Heart left ventricle (tissue), 16 donors: ENCODE data around the gene AIMP2. TPM values are rescaled to one million over a fixed set of nuclear protein-coding genes. Genes with fewer than 3 reads are reported as not detected.
"Not testable (repeated sequence)": the region's sequence is repeated elsewhere in the genome, so short reads cannot be mapped to it uniquely, and the experiment has no call there.

ENCODE experiments used
- ATAC-seq, 4 donors: fragments of 200-7000 bp; cut with Tn5 transposase; one replicate each; pipeline ENCODE4 v1.9.1; 2020 to 2022; ENCODE audit warnings: moderate library complexity in 4 of 4, mild to moderate bottlenecking in 3 of 4, moderate number of reproducible peaks in 1 of 4
- DNase-seq, 5 donors: peaks; one replicate each; pipeline ENCODE4 v3.0.0-alpha.2; 2020
- H3K27ac ChIP-seq, 12 donors: fragments of 200-600 bp; sonication (generic) in 4 of 12; one replicate each; pipeline versions ENCODE4 v1.5.0 to v1.8.0; 2016 to 2022; ENCODE audit warnings: mild to moderate bottlenecking in 2 of 12
- H3K27me3 ChIP-seq, 9 donors: fragments of 200-600 bp; sonication (generic) in 2 of 9; one replicate each; pipeline versions ENCODE4 v1.5.1 to v1.8.0; 2016 to 2022; ENCODE audit warnings: mild to moderate bottlenecking in 3 of 9
- H3K36me3 ChIP-seq, 9 donors: fragments of 200-600 bp; sonication (generic) in 2 of 9; one replicate each; pipeline versions ENCODE4 v1.5.0 to v1.8.0; 2018 to 2022; ENCODE audit warnings: mild to moderate bottlenecking in 2 of 9
- H3K4me1 ChIP-seq, 12 donors: fragments of 200-600 bp; sonication (generic) in 4 of 12; one replicate each; pipeline versions ENCODE4 v1.5.0 to v1.8.0; 2016 to 2022; ENCODE audit warnings: mild to moderate bottlenecking in 3 of 12
- H3K4me3 ChIP-seq, 12 donors: fragments of 200-600 bp; sonication (generic) in 4 of 12; one replicate each; pipeline versions ENCODE4 v1.5.0 to v1.8.0; 2017 to 2022; ENCODE audit warnings: mild to moderate bottlenecking in 9 of 12, moderate library complexity in 4 of 12
- H3K9me3 ChIP-seq, 12 donors: fragments of 200-600 bp; sonication (generic) in 4 of 12; one replicate each; pipeline versions ENCODE4 v1.5.0 to v1.8.0; 2016 to 2022; ENCODE audit warnings: mild to moderate bottlenecking in 1 of 12
- CTCF ChIP-seq, 12 donors: fragments of 200-600 bp; sonication (generic) in 4 of 12; IDR thresholded peaks; one replicate each; pipeline versions ENCODE4 v1.5.0 to v1.8.0; 2018 to 2022; ENCODE audit warnings: antibody characterized with exemption in 12 of 12, mild to moderate bottlenecking in 5 of 12
- POLR2A ChIP-seq, 2 donors: fragments of 450-650 bp; IDR thresholded peaks; one replicate each; pipeline ENCODE4 v1.6.1; 2017; ENCODE audit warnings: antibody characterized with exemption in 2 of 2, mild to moderate bottlenecking in 2 of 2, moderate library complexity in 2 of 2
- WGBS, 4 donors: extraction: QIAGEN DNeasy Blood & Tissue Kit in 2 of 4; methylation state at CpG; one replicate each; pipeline versions ENCODE4 v1.1.5 to v1.1.7; 2013 to 2018; 5-methylcytosine and 5-hydroxymethylcytosine counted together
- intact Hi-C, 10 donors: fragments of 100-400 bp; cut with DNase I; formaldehyde crosslinking; loops; one replicate each; pipeline versions ENCODE4 v1.11.1 to v1.14.2; 2022
- polyA plus RNA-seq, 2 donors: library from polyadenylated mRNA; stranded (reverse); fragments of 200-250 nt; gene quantifications; one replicate each; pipeline ENCODE4 v1.2.3, GENCODE V29; 2013
- total RNA-seq, 9 donors: library from RNA; depleted of rRNA in 2 of 9; stranded (reverse); fragments of >200 nt in 2 of 9; fragmentation: NEBNext Ultra II Directional in 3 of 9; extraction: Animal tissue kit (Norgen Biotek cat#: 25700) in 3 of 9; gene quantifications; one replicate each; pipeline versions ENCODE4 v1.1.0 to v1.2.4, GENCODE V29; 2016 to 2023
- donor health status: ischemic (EF 13 %, LVEDD 7.1; RV severe dilation, severe dysfunction).
- donor health status: healthy with polysubstance abuse.
- donor health status: DM: no; HTN: yes; CAD: no.
- donor health status: DM: no; HTN: no; CAD: no.
- donor health status: ischemic (EF 25% LVEDD 6.9; RV normal size, moderate dysfunction).
- donor health status: ischemic (EF 25% LVEDD 5.7; RV mildly dilated, moderate dysfunction).
- donor health status: healthy.
- donor health status: DM: yes; HTN: yes; CAD: no.
- donor health status: ischemic (EF 35%, LVEDD 5.7; RV mildly dilated, moderate dysfunction).
- donor health status: nonischemic (EF 11% LVEDD 7.7; RV severe dilation, severe dysfunction).
- donor health status: DM: yes; HTN: yes; CAD: no.
- donor health status: PGD.
- donor health status: ischemic (EF 29% LVEDD 5.4; RV normal size, mild dysfunction).
- donor health status: nonischemic (EF 23%, LVEDD 6.1; RV moderate dilation, normal function).

Gene AIMP2
- total and polyA plus RNA-seq, 11 donors: 25.0 to 105 (median 51.1) TPM

- Histone ChIP-seq H3K4me1 (peaks cover 0 to 3% (median 0%) of the 10 kb centered on the region in 12 donors), H3K36me3 (peaks cover 0 to 99% (median 87%) of the 10 kb centered on the region in 9 donors), H3K9me3 (no peaks in the 10 kb centered on the region), H3K27me3 (no peaks in the 10 kb centered on the region), H3K4me3 (no peak overlapping the region), H3K27ac (no peak overlapping the region)
- WGBS, 4 donors: 55 to 60% (median 58%) methylated on average over 10 of the region's 10 CpGs
- ATAC-seq (peak in 3 of 4 donors; percentile 70 to 76 (median 71)), DNase-seq (peak in 4 of 5 donors; percentile 24 to 45 (median 35))
- no peak for TF ChIP-seq POLR2A (IDR thresholded peaks at IDR 0.05)
- TF ChIP-seq CTCF (IDR thresholded peaks at IDR 0.05): peak; percentile 31 to 79 (median 66)
- intact Hi-C loops: loop anchor here in 7 of 10 donors (5.0 to 10.0 kb wide), 6 partner anchors 325 to 440 kb away; no protein-coding TSS in a partner anchor
Measured at GRCh38 chr7:5997210-5997808, 11.8 kb upstream of the AIMP2 start.

DNA sequence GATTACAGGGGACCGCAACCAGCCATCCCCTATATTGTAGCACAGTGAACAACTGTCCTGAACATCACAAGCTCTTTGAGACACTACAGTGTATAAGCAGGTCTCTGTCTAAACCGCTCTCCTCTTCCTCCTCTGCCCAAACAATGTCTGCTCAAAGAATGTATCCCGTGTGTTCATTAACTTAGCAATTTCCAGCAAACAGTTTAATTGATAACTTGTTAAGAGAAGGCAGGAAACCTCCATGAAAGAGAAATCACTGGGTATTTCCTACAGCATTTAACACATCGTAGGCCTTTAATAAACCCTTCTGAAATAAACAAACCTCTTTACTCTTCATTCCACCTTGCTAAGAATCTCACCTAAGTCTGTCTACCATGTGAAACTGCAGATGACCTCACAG lies 1.7 kb upstream of the AIMP2 start:
- 64 to 90% (median 82%) methylated on average over 4 of the region's 4 CpGs for WGBS, 4 donors
- no peak for ATAC-seq
- no peak overlapping the region for H3K27ac ChIP-seq
- intact Hi-C loops: loop anchor here in 1 of 10 donors (10.0 kb wide), 1 partner anchor 317 kb away; no protein-coding TSS in a partner anchor
- TF ChIP-seq CTCF (IDR thresholded peaks at IDR 0.05) (no peak), POLR2A (IDR thresholded peaks at IDR 0.05) (no peak)
- no peaks in the 10 kb centered on the region for H3K9me3 ChIP-seq
- H3K27me3 ChIP-seq: no peaks in the 10 kb centered on the region
- peaks cover 0 to 38% (median 24%) of the 10 kb centered on the region in 12 donors for H3K4me1 ChIP-seq
- H3K4me3 ChIP-seq: no peak overlapping the region
- H3K36me3 ChIP-seq: peaks cover 0 to 40% (median 29%) of the 10 kb centered on the region in 9 donors
- DNase-seq: no peak

GRCh38 chr7:6007835-6008590 lies 1.1 kb upstream of the AIMP2 start:
- not testable (repeated sequence) for ATAC-seq

DNA sequence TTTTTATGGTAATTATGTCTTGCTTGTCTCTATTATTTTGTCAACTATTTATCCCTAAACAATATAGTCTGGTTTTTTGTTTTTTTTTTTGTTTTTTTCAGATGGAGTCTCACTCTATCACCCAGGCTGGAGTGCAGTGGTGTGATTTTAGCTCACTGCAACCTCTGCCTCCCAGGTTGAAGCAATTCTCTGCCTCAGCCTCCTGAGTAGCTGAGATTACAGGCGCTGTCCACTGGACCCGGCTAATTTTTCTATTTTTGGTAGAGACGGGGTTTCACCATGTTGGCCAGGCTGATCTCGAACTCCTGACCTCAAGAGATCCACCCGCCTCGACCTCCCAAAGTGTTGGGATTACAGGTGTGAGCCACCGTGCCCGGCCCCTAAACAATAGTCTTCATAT lies 1.3 kb downstream of the AIMP2 start:
- H3K4me1 ChIP-seq: peaks cover 0 to 45% (median 24%) of the 10 kb centered on the region in 12 donors
- H3K4me3 ChIP-seq: peak overlapping the region in 5 of 12 donors; percentile 75 to 85 (median 78)
- H3K27ac ChIP-seq: peak overlapping the region in 6 of 12 donors; percentile 85 to 99 (median 93)
- intact Hi-C loops: loop anchor here in 1 of 10 donors (10.0 kb wide), 1 partner anchor 314 kb away; no protein-coding TSS in a partner anchor
- not testable (repeated sequence) for H3K27me3 ChIP-seq, H3K9me3 ChIP-seq, DNase-seq, ATAC-seq
- peaks cover 0 to 28% (median 14%) of the 10 kb centered on the region in 9 donors for H3K36me3 ChIP-seq
- 74 to 85% (median 84%) methylated on average over 8 of the region's 8 CpGs for WGBS, 4 donors

More at GRCh38 chr7:6007835-6008590, 1.1 kb upstream of the AIMP2 start:
- DNase-seq, H3K9me3 ChIP-seq, H3K27me3 ChIP-seq: not testable (repeated sequence)
- peak overlapping the region in 9 of 12 donors; percentile 80 to 99 (median 92) for H3K27ac ChIP-seq
- intact Hi-C loops: loop anchor here in 1 of 10 donors (10.0 kb wide), 1 partner anchor 317 kb away; no protein-coding TSS in a partner anchor
- H3K4me3 ChIP-seq: peak overlapping the region; percentile 52 to 87 (median 79)
- H3K36me3 ChIP-seq: peaks cover 0 to 38% (median 23%) of the 10 kb centered on the region in 9 donors
- 48 to 50% (median 49%) methylated on average over 27 of the region's 27 CpGs for WGBS, 4 donors
- peaks cover 0 to 44% (median 24%) of the 10 kb centered on the region in 12 donors for H3K4me1 ChIP-seq

DNA sequence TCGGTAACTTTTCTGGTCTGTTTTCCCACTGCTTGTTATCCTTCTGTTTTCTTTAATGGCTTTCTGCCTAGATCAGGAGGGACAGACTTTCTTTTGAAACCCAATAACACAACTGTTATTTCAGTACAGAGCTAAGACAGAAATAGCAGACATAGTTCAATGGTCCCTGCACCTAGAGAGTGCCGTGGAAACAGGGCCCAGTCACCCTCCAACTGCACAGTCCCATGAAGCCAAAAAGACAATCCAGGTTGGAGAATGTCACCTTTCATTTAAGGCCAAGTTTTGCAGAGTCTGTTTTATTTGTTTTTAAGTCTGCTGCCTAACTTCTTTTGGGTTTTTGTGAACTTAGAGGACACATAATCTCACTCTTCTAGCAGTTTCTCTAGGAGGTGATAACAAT lies 2.5 kb downstream of the AIMP2 start:
- 64 to 74% (median 70%) methylated on average over 2 of the region's 2 CpGs for WGBS, 4 donors
- peak overlapping the region in 5 of 12 donors; percentile 11 to 38 (median 23) for H3K27ac ChIP-seq
- no peak for ATAC-seq

More for the DNA sequence above, 2.5 kb downstream of the AIMP2 start:
- Histone ChIP-seq H3K27me3 (no peaks in the 10 kb centered on the region), H3K4me3 (no peak overlapping the region), H3K9me3 (no peaks in the 10 kb centered on the region), H3K4me1 (peaks cover 0 to 56% (median 26%) of the 10 kb centered on the region in 12 donors), H3K36me3 (peaks cover 0 to 34% (median 20%) of the 10 kb centered on the region in 9 donors)
- intact Hi-C loops: loop anchor here in 1 of 10 donors (10.0 kb wide), 1 partner anchor 313 kb away; no protein-coding TSS in a partner anchor
- no peak for DNase-seq
- no peak for TF ChIP-seq POLR2A (IDR thresholded peaks at IDR 0.05)
- TF ChIP-seq CTCF (IDR thresholded peaks at IDR 0.05): no peak
